A673 (cell line): ENCODE data around the gene ARL3. TPM values are rescaled to one million over a fixed set of nuclear protein-coding genes. Genes with fewer than 3 reads are reported as not detected.

ENCODE experiments used
- BruUV-seq: library from RNA; stranded (reverse); fragments of 400-500 nt; replicated peaks from 2 replicates; lab custom pipeline; 2021; lab: Mats Ljungman, UMichigan
- CTCF ChIA-PET: fragments of 300-600 bp; sonication (Branson Sonifier 250); formaldehyde crosslinking; loops from one replicate; lab custom pipeline; 2022; ENCODE audit warnings: antibody characterized with exemption; lab: Charles Lee
- POLR2A ChIA-PET: fragments of 300-600 bp; sonication (Branson Sonifier 250); formaldehyde crosslinking; loops from one replicate; lab custom pipeline; 2022; ENCODE audit warnings: antibody characterized with exemption; ENCODE audit not compliant: low non-redundant PET; lab: Charles Lee
- DNase-seq: peaks from one replicate; pipeline ENCODE4 v3.0.0-alpha.2; 2015; ENCODE audit warnings: low spot score
- H3K27ac ChIP-seq: fragments of 200-600 bp; sonication (generic); 2 replicates; pipeline ENCODE4 v1.5.1; 2016; ENCODE audit warnings: mixed run types, low read depth, mild to moderate bottlenecking, mixed read lengths, antibody characterized with exemption, low read length; ENCODE audit not compliant: poor library complexity, severe bottlenecking
- H3K27me3 ChIP-seq: fragments of 200-600 bp; sonication (generic); replicated peaks from 2 replicates; pipeline ENCODE4 v1.6.1; 2017; ENCODE audit warnings: mixed run types, low read depth, mild to moderate bottlenecking, mixed read lengths, antibody characterized with exemption, low read length; ENCODE audit not compliant: insufficient read depth, poor library complexity
- H3K36me3 ChIP-seq: fragments of 200-600 bp; sonication (generic); 2 replicates; pipeline ENCODE4 v1.6.1; 2016; ENCODE audit warnings: mixed run types, mild to moderate bottlenecking, mixed read lengths, antibody characterized with exemption, low read length; ENCODE audit not compliant: insufficient read depth, poor library complexity, severe bottlenecking
- H3K4me1 ChIP-seq: fragments of 200-600 bp; sonication (generic); 2 replicates; pipeline ENCODE4 v1.6.1; 2017; ENCODE audit warnings: mixed run types, mild to moderate bottlenecking, mixed read lengths, antibody characterized with exemption, low read length; ENCODE audit not compliant: insufficient read depth, poor library complexity, severe bottlenecking
- H3K4me3 ChIP-seq: fragments of 200-600 bp; sonication (generic); 2 replicates; pipeline ENCODE4 v1.5.1; 2016; ENCODE audit warnings: low read depth, mixed run types, mild to moderate bottlenecking, mixed read lengths, low read length; ENCODE audit not compliant: poor library complexity, severe bottlenecking
- H3K9me3 ChIP-seq: fragments of 200-600 bp; sonication (generic); 2 replicates; pipeline ENCODE4 v1.6.1; 2016; ENCODE audit warnings: mixed run types, low read depth, mild to moderate bottlenecking, mixed read lengths, antibody characterized with exemption, low read length; ENCODE audit not compliant: poor library complexity, severe bottlenecking
- CTCF ChIP-seq: fragments of 300-800, 200-600 bp; sonication (generic); conservative IDR thresholded peaks from 2 replicates; pipeline ENCODE4 v1.5.1; 2017; ENCODE audit warnings: low read depth, mild to moderate bottlenecking, antibody characterized with exemption, low read length, moderate library complexity, mixed read lengths
- EZH2 ChIP-seq: fragments of 200-600 bp; sonication (generic); IDR thresholded peaks from 2 replicates; pipeline ENCODE4 v1.6.1; 2017; ENCODE audit warnings: borderline replicate concordance, low read depth, mild to moderate bottlenecking, mixed read lengths, antibody characterized with exemption, low read length; ENCODE audit not compliant: poor library complexity, severe bottlenecking
- intact Hi-C: fragments of 100-400 bp; cut with micrococcal nuclease; formaldehyde crosslinking; loops from one replicate; pipeline ENCODE4 v1.10.0; 2022; ENCODE audit not compliant: unreplicated experiment
- total RNA-seq: library from RNA; stranded (reverse); gene quantifications from 2 replicates; pipeline ENCODE4 v1.2.3, GENCODE V29; 2021

ARL3 gene
- total RNA-seq, 1 experiment from 2014 or later, result 14.9 TPM

- no peak overlapping the region for H3K27ac ChIP-seq
- H3K4me1 ChIP-seq, result peaks cover 5% of the 10 kb centered on the region
- intact Hi-C loops, result loop anchor here (10.0 kb wide), 1 partner anchor 341 kb away; no protein-coding TSS in a partner anchor
- no peak for DNase-seq
- no peak overlapping the region for H3K4me3 ChIP-seq
- H3K36me3 ChIP-seq, result peaks cover 20% of the 10 kb centered on the region
- TF ChIP-seq EZH2 (no peak), CTCF (no peak)
- ChIA-PET POLR2A (no interaction called here), CTCF (no interaction called here)
- no peaks in the 10 kb centered on the region for H3K9me3 ChIP-seq
- H3K27me3 ChIP-seq, result no peaks in the 10 kb centered on the region
- no TSS peak for BruUV-seq
Observed at GRCh38 chr10:102723989-102724388, 9.8 kb upstream of the ARL3 start.

- Histone ChIP-seq H3K27me3 (no peaks in the 10 kb centered on the region), H3K27ac (no peak overlapping the region), H3K9me3 (no peaks in the 10 kb centered on the region), H3K4me3 (no peak overlapping the region), H3K4me1 (peaks cover 13% of the 10 kb centered on the region), H3K36me3 (peaks cover 16% of the 10 kb centered on the region)
- ChIA-PET POLR2A (no interaction called here), CTCF (interaction anchor here (0.6 kb wide), 1 partner anchor 79 kb away, joined by 3 read pairs; no protein-coding TSS in a partner anchor)
- no TSS peak for BruUV-seq
- no peak for DNase-seq
- TF ChIP-seq CTCF (no peak), EZH2 (no peak)
- intact Hi-C loops, result loop anchor here (10.0 kb wide), 1 partner anchor 343 kb away; no protein-coding TSS in a partner anchor
Observed at GRCh38 chr10:102721954-102722353, 7.8 kb upstream of the ARL3 start.

- H3K4me3 ChIP-seq, result no peak overlapping the region
- H3K4me1 ChIP-seq, result peaks cover 17% of the 10 kb centered on the region
- BruUV-seq, result no TSS peak
- CTCF ChIA-PET, result no interaction called here
- no peak for DNase-seq
- H3K27me3 ChIP-seq, result no peaks in the 10 kb centered on the region
- intact Hi-C loops, result loop anchor here (10.0 kb wide), 1 partner anchor 344 kb away; no protein-coding TSS in a partner anchor
- peaks cover 8% of the 10 kb centered on the region for H3K36me3 ChIP-seq
- no peak overlapping the region for H3K27ac ChIP-seq
- POLR2A ChIA-PET, result no interaction called here
- TF ChIP-seq EZH2, result no peak
- no peak for TF ChIP-seq CTCF
- no peaks in the 10 kb centered on the region for H3K9me3 ChIP-seq
Observed at GRCh38 chr10:102720775-102721301, 6.6 kb upstream of the ARL3 start.
